Ovary (tissue), 9 donors: ENCODE data around the gene PRRG2. TPM values are rescaled to one million over a fixed set of nuclear protein-coding genes. Genes with fewer than 3 reads are reported as not detected.

Experiments
- DNase-seq, 5 donors: peaks; one replicate each; pipeline ENCODE4 v3.0.0-alpha.2; 2019 to 2020
- H3K27ac ChIP-seq, 2 donors: fragments of 200-600 bp; one replicate each; pipeline versions ENCODE4 v1.5.1 to v1.8.0; 2019 to 2022
- H3K27me3 ChIP-seq: fragments of 200-600 bp; one replicate; pipeline ENCODE4 v1.8.0; 2022
- H3K36me3 ChIP-seq: fragments of 200-600 bp; sonication (generic); one replicate; pipeline ENCODE4 v1.5.1; 2019
- H3K4me1 ChIP-seq: one replicate; pipeline ENCODE4 v1.8.1; 2013; ENCODE audit warnings: mild to moderate bottlenecking, moderate library complexity; ENCODE audit not compliant: insufficient read depth
- H3K4me3 ChIP-seq: fragments of 200-600 bp; sonication (generic); one replicate; pipeline ENCODE4 v1.5.1; 2017
- H3K9me3 ChIP-seq, 2 donors: fragments of 200-600 bp in 1 of 2; sonication (generic) in 1 of 2; one replicate each; pipeline versions ENCODE4 v1.5.1 to v1.8.1; 2013 to 2019; ENCODE audit warnings: mild to moderate bottlenecking in 1 of 2, moderate library complexity in 1 of 2
- CTCF ChIP-seq, 3 donors: fragments of 450-650 bp in 2 of 3; fragments of 200-600 bp in 1 of 3; IDR thresholded peaks; one replicate each; pipeline versions ENCODE4 v1.5.1 to v1.8.0; 2016 to 2022; ENCODE audit warnings: antibody characterized with exemption in 3 of 3, mild to moderate bottlenecking in 1 of 3
- EP300 ChIP-seq: sonication (generic); formaldehyde crosslinking; IDR thresholded peaks from one replicate; pipeline ENCODE4 v1.6.1; 2017; ENCODE audit warnings: antibody characterized with exemption
- POLR2A ChIP-seq: fragments of 450-650 bp; IDR thresholded peaks from one replicate; pipeline ENCODE4 v1.6.1; 2017; ENCODE audit warnings: antibody characterized with exemption, mild to moderate bottlenecking, moderate library complexity
- WGBS, 3 donors: extraction: QIAGEN DNeasy Blood & Tissue Kit in 1 of 3; methylation state at CpG; one replicate each; pipeline versions ENCODE4 v1.1.5 to v1.1.7; 2013 to 2017; 5-methylcytosine and 5-hydroxymethylcytosine counted together
- intact Hi-C, 4 donors: fragments of 100-400 bp; cut with DNase I; formaldehyde crosslinking; loops; one replicate each; pipeline versions ENCODE4 v1.11.0 to v1.15.1; 2022 to 2023
- polyA plus RNA-seq, 2 donors: library from polyadenylated mRNA; stranded (reverse); fragments of 200-250 nt in 1 of 2; fragments of 350-450 nt in 1 of 2; fragmentation: Illumina TruSeq in 1 of 2; extraction: RNeasy Lipid Tissue Mini Kit (QIAGEN cat#74804) in 1 of 2; gene quantifications; one replicate each; pipeline ENCODE4 v1.2.3, GENCODE V29; 2013 to 2014
- small RNA-seq: library from RNA; depleted of rRNA; stranded (forward); fragments of <200 nt; gene quantifications from one replicate; pipeline ENCODE3, GENCODE V24; 2016
- total RNA-seq, 7 donors: library from RNA; depleted of rRNA in 2 of 7; stranded (reverse); fragments of >200 nt in 2 of 7; fragmentation: NEBNext Ultra II Directional in 3 of 7; extraction: Animal tissue kit (Norgen Biotek cat#: 25700) in 3 of 7; gene quantifications; one replicate each; pipeline versions ENCODE4 v1.1.0 to v1.2.4, GENCODE V29; 2016 to 2023
- donor health status: DM: no; HTN: no; CAD: no; lungs with moderate emphysema.
- donor health status: DM: no; HTN: no; CAD: no.
- donor health status: Bipolar disorder and iron deficiency.
- donor health status: DM: yes; HTN: yes; CAD: no.
- donor health status: DM: no; HTN: no; CAD: no.
- donor health status: DM: yes; HTN: yes; CAD: no.

The PRRG2 gene
- total and polyA plus RNA-seq, 9 donors: 0.65 to 4.0 (median 1.1) TPM; not detected in 3

GRCh38 chr19:49639401-49640112 is 58.4 kb downstream of the PRRG2 start:
- Histone ChIP-seq H3K4me1 (peaks cover 12% of the 10 kb centered on the region), H3K27ac (peak overlapping the region; percentile 77 to 98), H3K27me3 (no peaks in the 10 kb centered on the region), H3K4me3 (peak overlapping the region; percentile 80), H3K36me3 (no peaks in the 10 kb centered on the region), H3K9me3 (no peaks in the 10 kb centered on the region)
- WGBS, 3 donors: 4 to 7% (median 5%) methylated on average over 23 to 31 of the region's 31 CpGs
- DNase-seq: peak in 4 of 5 donors; percentile 51 to 67 (median 64)
- intact Hi-C loops: loop anchor here in 2 of 4 donors (2.0 to 5.0 kb wide), 3 partner anchors 38 to 49 kb away; partner anchors contain the start of genes PRR12 (in 2 of the 2) and PRMT1 (in 1 of the 2)
- peak; percentile 44 for TF ChIP-seq POLR2A
- TF ChIP-seq CTCF (IDR thresholded peaks at IDR 0.05): no peak
- TF ChIP-seq EP300: peak; percentile 23

DNA sequence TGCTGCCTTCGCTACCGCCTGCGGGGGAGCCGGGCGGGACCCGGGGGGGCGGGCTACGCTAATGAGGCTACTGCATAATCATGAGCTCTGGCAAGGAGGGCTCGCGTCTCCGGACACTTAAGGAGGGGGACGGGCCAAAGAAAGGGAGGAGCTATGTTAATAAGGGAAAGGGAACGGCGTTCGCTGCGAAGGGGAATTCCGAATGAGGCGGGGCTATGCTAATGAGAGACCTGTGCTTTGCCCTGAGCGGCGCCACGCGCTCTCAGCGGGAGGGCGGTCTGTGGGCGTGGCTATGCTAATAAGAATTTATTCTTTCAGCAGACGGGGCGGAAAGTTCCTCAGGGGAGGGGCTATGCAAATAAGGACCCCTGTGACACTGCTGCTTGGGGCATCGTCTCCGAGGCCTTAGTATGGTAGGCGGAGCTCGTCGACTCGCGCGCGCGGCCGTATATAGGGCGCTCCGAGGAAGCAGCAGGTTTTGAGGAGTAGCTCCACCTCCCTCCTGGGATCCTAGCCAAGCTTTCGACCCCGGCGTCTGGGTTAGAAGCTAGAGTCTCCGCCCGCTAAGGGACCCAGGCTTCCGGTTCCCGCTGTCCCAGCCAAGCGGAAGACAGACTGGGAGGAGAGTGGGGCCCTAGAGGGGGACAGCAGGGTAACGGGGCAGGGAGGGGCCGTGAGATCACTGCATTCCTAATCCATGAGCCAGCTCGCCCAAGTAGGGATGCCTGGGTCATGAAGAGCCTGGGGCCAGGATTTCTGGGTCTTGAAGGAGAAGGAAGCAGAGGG is 59.2 kb downstream of the PRRG2 start, which contains the start of gene RRAS:
Gene RRAS, minus strand, starts transcription at position 31 of the 786 bp plus-strand sequence. CDS start 45 bp downstream, outside the sequence.
- no peaks in the 10 kb centered on the region for H3K36me3 ChIP-seq

More for the DNA sequence above, 59.2 kb downstream of the PRRG2 start, which contains the start of gene RRAS:
- Histone ChIP-seq H3K27me3 (no peaks in the 10 kb centered on the region), H3K4me1 (peaks cover 12% of the 10 kb centered on the region), H3K4me3 (peak within 1 kb of the TSS; percentile 80), H3K9me3 (no peaks in the 10 kb centered on the region), H3K27ac (peak within 1 kb of the TSS; percentile 98 to 100)
- DNase-seq: peak; percentile 98 to 100 (median 99)
- WGBS, 3 donors: 0 to 1% (median 0%) methylated on average over 43 to 51 of the region's 51 CpGs
- TF ChIP-seq POLR2A (peak; percentile 97), EP300 (peak; percentile 81), CTCF (IDR thresholded peaks at IDR 0.05) (no peak)
- intact Hi-C loops: loop anchor here in 1 of 4 donors (5.0 kb wide), 1 partner anchor 37 kb away; the partner anchor contains the start of gene PRMT1

Small RNA genes lying within 50 kb of the gene (small RNA-seq; reads per million reads assigned to genes)
- not detected for gene RF00019

Other genes with a start within 250 kb of the PRRG2 start
- gene CD37, start 245.9 kb upstream of the PRRG2 start, total RNA-seq: 10 to 100 TPM in 1 of 7 donors, 1 to 10 TPM in 6; 1.5 to 11.6 (median 5.4) TPM
- 10 to 100 TPM in 1 of 2 donors, 1 to 10 TPM in 1; 3.5 to 21.5 TPM for gene CD37, start 245.9 kb upstream of the PRRG2 start, polyA plus RNA-seq
- 10 to 100 TPM; 27.8 to 63.1 (median 47.3) TPM for gene TEAD2, start 218.9 kb upstream of the PRRG2 start, total RNA-seq
- gene TEAD2, start 218.9 kb upstream of the PRRG2 start, polyA plus RNA-seq: 10 to 100 TPM; 34.0 to 38.4 TPM
- 1 to 10 TPM in 5 of 7 donors, under 1 TPM in 1, not detected in 1; 0.22 to 2.4 (median 1.3) TPM for gene DKKL1, start 217.4 kb upstream of the PRRG2 start, total RNA-seq
- under 1 TPM; 0.35 to 0.42 TPM for gene DKKL1, start 217.4 kb upstream of the PRRG2 start, polyA plus RNA-seq
- under 1 TPM in 1 of 7 donors, not detected in 6; 0.23 TPM for gene KASH5, start 193.1 kb upstream of the PRRG2 start, total RNA-seq
- under 1 TPM in 1 of 2 donors, not detected in 1; 0.15 TPM for gene KASH5, start 193.1 kb upstream of the PRRG2 start, polyA plus RNA-seq
- not detected for gene PTH2, start 157.9 kb upstream of the PRRG2 start, total RNA-seq
- gene PTH2, start 157.9 kb upstream of the PRRG2 start, polyA plus RNA-seq: not detected
- gene GFY, start 155.9 kb upstream of the PRRG2 start, total RNA-seq: not detected
- gene GFY, start 155.9 kb upstream of the PRRG2 start, polyA plus RNA-seq: not detected
- gene SLC17A7, start 139.8 kb upstream of the PRRG2 start, total RNA-seq: under 1 TPM in 5 of 7 donors, not detected in 2; 0.15 to 0.57 (median 0.17) TPM
- gene SLC17A7, start 139.8 kb upstream of the PRRG2 start, polyA plus RNA-seq: 1 to 10 TPM in 1 of 2 donors, under 1 TPM in 1; 0.19 to 2.5 TPM
- 10 to 100 TPM; 42.6 to 69.4 (median 58.5) TPM for gene PIH1D1, start 129.5 kb upstream of the PRRG2 start, total RNA-seq
- gene PIH1D1, start 129.5 kb upstream of the PRRG2 start, polyA plus RNA-seq: 10 to 100 TPM; 28.6 to 63.5 TPM
- gene ALDH16A1, start 128.1 kb upstream of the PRRG2 start, total RNA-seq: 10 to 100 TPM; 15.8 to 24.2 (median 20.2) TPM
- 10 to 100 TPM in 1 of 2 donors, under 1 TPM in 1; 0.93 to 22.5 TPM for gene ALDH16A1, start 128.1 kb upstream of the PRRG2 start, polyA plus RNA-seq
- gene FLT3LG, start 107.1 kb upstream of the PRRG2 start, total RNA-seq: 10 to 100 TPM in 5 of 7 donors, 1 to 10 TPM in 2; 5.1 to 15.2 (median 12.2) TPM
- gene FLT3LG, start 107.1 kb upstream of the PRRG2 start, polyA plus RNA-seq: 10 to 100 TPM in 1 of 2 donors, 1 to 10 TPM in 1; 3.9 to 15.3 TPM
- gene RPL13A, start 93.7 kb upstream of the PRRG2 start, total RNA-seq: 1,000 to 10,000 TPM; 4,998 to 9,736 (median 6,664) TPM
- 1,000 to 10,000 TPM; 3,682 to 6,907 TPM for gene RPL13A, start 93.7 kb upstream of the PRRG2 start, polyA plus RNA-seq
- over 10,000 TPM in 2 of 7 donors, 1,000 to 10,000 TPM in 5; 2,881 to 13,366 (median 4,211) TPM for gene RPS11, start 84.9 kb upstream of the PRRG2 start, total RNA-seq
- gene RPS11, start 84.9 kb upstream of the PRRG2 start, polyA plus RNA-seq: 1,000 to 10,000 TPM; 8,754 to 9,572 TPM
- gene FCGRT, start 68.7 kb upstream of the PRRG2 start, total RNA-seq: 100 to 1,000 TPM; 158 to 247 (median 238) TPM
- 100 to 1,000 TPM; 180 to 295 TPM for gene FCGRT, start 68.7 kb upstream of the PRRG2 start, polyA plus RNA-seq
- 10 to 100 TPM; 26.4 to 54.8 (median 37.8) TPM for gene RCN3, start 53.3 kb upstream of the PRRG2 start, total RNA-seq
- 10 to 100 TPM; 13.6 to 37.5 TPM for gene RCN3, start 53.3 kb upstream of the PRRG2 start, polyA plus RNA-seq
- gene NOSIP, start 760 bp upstream of the PRRG2 start, total RNA-seq: 10 to 100 TPM; 44.8 to 70.1 (median 58.7) TPM
- 10 to 100 TPM; 31.0 to 65.0 TPM for gene NOSIP, start 760 bp upstream of the PRRG2 start, polyA plus RNA-seq
- 10 to 100 TPM in 5 of 7 donors, 1 to 10 TPM in 2; 8.1 to 44.1 (median 31.8) TPM for gene PRR12, start 9.9 kb downstream of the PRRG2 start, total RNA-seq
- gene PRR12, start 9.9 kb downstream of the PRRG2 start, polyA plus RNA-seq: 10 to 100 TPM in 1 of 2 donors, 1 to 10 TPM in 1; 2.8 to 22.8 TPM
- gene RRAS, start 58.8 kb downstream of the PRRG2 start, total RNA-seq: 10 to 100 TPM; 28.7 to 62.8 (median 37.6) TPM
- 10 to 100 TPM; 24.2 to 63.4 TPM for gene RRAS, start 58.8 kb downstream of the PRRG2 start, polyA plus RNA-seq
- gene SCAF1, start 60.9 kb downstream of the PRRG2 start, total RNA-seq: 10 to 100 TPM; 14.9 to 94.6 (median 68.8) TPM
- 10 to 100 TPM in 1 of 2 donors, 1 to 10 TPM in 1; 3.3 to 29.1 TPM for gene SCAF1, start 60.9 kb downstream of the PRRG2 start, polyA plus RNA-seq
- gene IRF3, start 84.5 kb downstream of the PRRG2 start, total RNA-seq: 10 to 100 TPM; 46.1 to 89.0 (median 69.5) TPM
- 10 to 100 TPM; 24.2 to 76.9 TPM for gene IRF3, start 84.5 kb downstream of the PRRG2 start, polyA plus RNA-seq
- 10 to 100 TPM in 6 of 7 donors, 1 to 10 TPM in 1; 8.0 to 21.0 (median 15.6) TPM for gene BCL2L12, start 84.6 kb downstream of the PRRG2 start, total RNA-seq
- 10 to 100 TPM in 1 of 2 donors, 1 to 10 TPM in 1; 6.7 to 17.7 TPM for gene BCL2L12, start 84.6 kb downstream of the PRRG2 start, polyA plus RNA-seq
- 100 to 1,000 TPM; 125 to 174 (median 152) TPM for gene PRMT1, start 96.0 kb downstream of the PRRG2 start, total RNA-seq
- 100 to 1,000 TPM in 1 of 2 donors, 10 to 100 TPM in 1; 57.1 to 182 TPM for gene PRMT1, start 96.0 kb downstream of the PRRG2 start, polyA plus RNA-seq
- gene ADM5, start 108.3 kb downstream of the PRRG2 start, total RNA-seq: 1 to 10 TPM in 4 of 7 donors, under 1 TPM in 3; 0.48 to 1.9 (median 1.3) TPM
- 1 to 10 TPM in 1 of 2 donors, not detected in 1; 1.6 TPM for gene ADM5, start 108.3 kb downstream of the PRRG2 start, polyA plus RNA-seq
- gene CPT1C, start 109.8 kb downstream of the PRRG2 start, total RNA-seq: 10 to 100 TPM in 4 of 7 donors, 1 to 10 TPM in 3; 4.6 to 25.8 (median 14.5) TPM
- 10 to 100 TPM in 1 of 2 donors, 1 to 10 TPM in 1; 9.4 to 12.9 TPM for gene CPT1C, start 109.8 kb downstream of the PRRG2 start, polyA plus RNA-seq
- gene TSKS, start 182.0 kb downstream of the PRRG2 start, total RNA-seq: under 1 TPM in 3 of 7 donors, not detected in 4; 0.32 to 0.71 (median 0.46) TPM
- gene TSKS, start 182.0 kb downstream of the PRRG2 start, polyA plus RNA-seq: under 1 TPM; 0.15 to 0.30 TPM
- 100 to 1,000 TPM in 3 of 7 donors, 10 to 100 TPM in 4; 56.0 to 126 (median 99.3) TPM for gene AP2A1, start 185.7 kb downstream of the PRRG2 start, total RNA-seq
- 10 to 100 TPM; 37.8 to 72.2 TPM for gene AP2A1, start 185.7 kb downstream of the PRRG2 start, polyA plus RNA-seq
- gene FUZ, start 232.0 kb downstream of the PRRG2 start, total RNA-seq: 10 to 100 TPM; 23.3 to 48.6 (median 27.5) TPM
- gene FUZ, start 232.0 kb downstream of the PRRG2 start, polyA plus RNA-seq: 10 to 100 TPM; 13.4 to 36.9 TPM
- gene MED25, start 237.0 kb downstream of the PRRG2 start, total RNA-seq: 10 to 100 TPM; 30.3 to 89.9 (median 85.3) TPM
- gene MED25, start 237.0 kb downstream of the PRRG2 start, polyA plus RNA-seq: 10 to 100 TPM; 34.3 to 67.4 TPM